Hepatocyte (in vitro differentiated cells): ENCODE measurements around the gene BCL7B. TPM values are rescaled to one million over a fixed set of nuclear protein-coding genes. Genes with fewer than 3 reads are reported as not detected.
"Not testable (repeated sequence)": the region's sequence is repeated elsewhere in the genome, so short reads cannot be mapped to it uniquely, and the experiment has no call there.

Experiments
- DNase-seq: peaks from one replicate; pipeline ENCODE4 v3.0.0-alpha.2; 2016; ENCODE audit warnings: low spot score
- H2AFZ ChIP-seq: fragments of 200-600 bp; sonication (generic); 2 replicates; pipeline ENCODE4 v1.6.0; 2016; ENCODE audit warnings: antibody characterized with exemption, mild to moderate bottlenecking
- H3K27ac ChIP-seq: fragments of 200-600 bp; sonication (generic); 2 replicates; pipeline ENCODE4 v1.5.1; 2016; ENCODE audit warnings: mild to moderate bottlenecking
- H3K27me3 ChIP-seq: fragments of 200-600 bp; sonication (generic); 2 replicates; pipeline ENCODE4 v1.6.1; 2016
- H3K36me3 ChIP-seq: fragments of 200-600 bp; sonication (generic); replicated peaks from 2 replicates; pipeline ENCODE4 v1.5.1; 2016; ENCODE audit warnings: low read depth; ENCODE audit not compliant: insufficient read depth
- H3K4me1 ChIP-seq: fragments of 200-600 bp; sonication (generic); 2 replicates; pipeline ENCODE4 v1.5.1; 2016; ENCODE audit warnings: mild to moderate bottlenecking, moderate library complexity; ENCODE audit not compliant: insufficient read depth
- H3K4me2 ChIP-seq: fragments of 200-600 bp; sonication (generic); 2 replicates; pipeline ENCODE4 v1.6.0; 2016
- H3K4me3 ChIP-seq: fragments of 200-600 bp; sonication (generic); 2 replicates; pipeline ENCODE4 v1.5.1; 2016; ENCODE audit warnings: mild to moderate bottlenecking
- H3K79me2 ChIP-seq: fragments of 200-600 bp; sonication (generic); 2 replicates; pipeline ENCODE4 v1.6.0; 2017; ENCODE audit warnings: mild to moderate bottlenecking
- H3K9me2 ChIP-seq: fragments of 200-600 bp; sonication (generic); replicated peaks from 2 replicates; pipeline ENCODE4 v1.6.0; 2017; ENCODE audit warnings: mild to moderate bottlenecking; ENCODE audit not compliant: insufficient read depth
- H3K9me3 ChIP-seq: fragments of 200-600 bp; sonication (generic); 2 replicates; pipeline ENCODE4 v1.5.1; 2016; ENCODE audit warnings: low read depth, mild to moderate bottlenecking
- H4K20me1 ChIP-seq: fragments of 200-600 bp; sonication (generic); 2 replicates; pipeline ENCODE4 v1.6.0; 2016; ENCODE audit warnings: mild to moderate bottlenecking; ENCODE audit not compliant: insufficient read depth, poor library complexity, severe bottlenecking
- CTCF ChIP-seq: fragments of 200-600 bp; sonication (generic); IDR thresholded peaks from 2 replicates; pipeline ENCODE4 v1.5.1; 2016; ENCODE audit warnings: antibody characterized with exemption, mild to moderate bottlenecking; ENCODE audit not compliant: poor library complexity
- EZH2 ChIP-seq: fragments of 200-600 bp; sonication (generic); IDR thresholded peaks from 2 replicates; pipeline ENCODE4 v1.6.1; 2016; ENCODE audit warnings: antibody characterized with exemption, mild to moderate bottlenecking, borderline replicate concordance
- EZH2phosphoT487 ChIP-seq: fragments of 200-600 bp; sonication (generic); IDR thresholded peaks from one replicate; pipeline ENCODE4 v1.6.1; 2018; ENCODE audit warnings: antibody characterized with exemption, mild to moderate bottlenecking, low read depth, moderate library complexity; ENCODE audit not compliant: unreplicated experiment, severe bottlenecking
- WGBS: methylation state at CpG from one replicate; pipeline ENCODE4 v1.1.6; 2016; ENCODE audit warnings: low lambda C conversion rate; ENCODE audit errors: missing lambda C conversion rate; 5-methylcytosine and 5-hydroxymethylcytosine counted together
- polyA plus RNA-seq: library from polyadenylated mRNA; unstranded; fragments of >200 nt; fragmentation: Nextera tagmentation; extraction: Ambion mirVana; gene quantifications from 2 replicates; pipeline ENCODE4 v1.2.1, GENCODE V29; 2016
- total RNA-seq: library from RNA; depleted of rRNA; stranded (reverse); fragments of >200 nt; gene quantifications from 2 replicates; pipeline ENCODE4 v1.2.3, GENCODE V29; 2014

Gene BCL7B
- total and polyA plus RNA-seq, 2 experiments from 2014 or later, result 44.7 to 54.0 TPM

GRCh38 chr7:73544678-73545077 lies 12.8 kb downstream of the BCL7B start:
- H3K4me1 ChIP-seq, result no peaks in the 10 kb centered on the region
- H3K27ac ChIP-seq, result no peak overlapping the region
- no peak for DNase-seq
- H3K36me3 ChIP-seq, result peaks cover under 1% of the 10 kb centered on the region
- H2AFZ ChIP-seq, result no peak overlapping the region
- no peaks in the 10 kb centered on the region for H3K9me3 ChIP-seq
- WGBS, result 97% methylated on average over 2 of the region's 2 CpGs
- no peak overlapping the region for H3K4me3 ChIP-seq
- no peaks in the 10 kb centered on the region for H3K9me2 ChIP-seq
- H3K79me2 ChIP-seq, result peaks cover 65% of the 10 kb centered on the region
- no peak overlapping the region for H3K4me2 ChIP-seq
- TF ChIP-seq EZH2phosphoT487, result no peak
- no peak for TF ChIP-seq CTCF
- TF ChIP-seq EZH2, result no peak
- H4K20me1 ChIP-seq, result peaks cover 23% of the 10 kb centered on the region
- no peaks in the 10 kb centered on the region for H3K27me3 ChIP-seq

- 99% methylated on average over 10 of the region's 10 CpGs for WGBS
- H3K4me3 ChIP-seq, result no peak overlapping the region
- H3K27me3 ChIP-seq, result no peaks in the 10 kb centered on the region
- no peak overlapping the region for H3K4me2 ChIP-seq
- peaks cover 13% of the 10 kb centered on the region for H4K20me1 ChIP-seq
- TF ChIP-seq EZH2phosphoT487 (no peak), CTCF (no peak), EZH2 (no peak)
- no peak for DNase-seq
- no peaks in the 10 kb centered on the region for H3K9me3 ChIP-seq
- H3K36me3 ChIP-seq, result peaks cover 4% of the 10 kb centered on the region
- no peaks in the 10 kb centered on the region for H3K4me1 ChIP-seq
- H2AFZ ChIP-seq, result no peak overlapping the region
- no peaks in the 10 kb centered on the region for H3K9me2 ChIP-seq
- H3K79me2 ChIP-seq, result peaks cover 36% of the 10 kb centered on the region
- H3K27ac ChIP-seq, result no peak overlapping the region
Observed at GRCh38 chr7:73541722-73542121, 15.8 kb downstream of the BCL7B start.

- TF ChIP-seq EZH2 (no peak), CTCF (no peak), EZH2phosphoT487 (no peak)
- no peak overlapping the region for H2AFZ ChIP-seq
- no peaks in the 10 kb centered on the region for H3K9me2 ChIP-seq
- no peaks in the 10 kb centered on the region for H3K27me3 ChIP-seq
- no peaks in the 10 kb centered on the region for H3K9me3 ChIP-seq
- H3K4me2 ChIP-seq, result no peak overlapping the region
- H3K4me3 ChIP-seq, result no peak overlapping the region
- DNase-seq, result no peak
- peaks cover 6% of the 10 kb centered on the region for H4K20me1 ChIP-seq
- peaks cover 4% of the 10 kb centered on the region for H3K36me3 ChIP-seq
- WGBS, result 90% methylated on average over 13 of the region's 13 CpGs
- peaks cover 21% of the 10 kb centered on the region for H3K79me2 ChIP-seq
- no peak overlapping the region for H3K27ac ChIP-seq
- H3K4me1 ChIP-seq, result no peaks in the 10 kb centered on the region
Observed at GRCh38 chr7:73539709-73540108, 17.8 kb downstream of the BCL7B start.

GRCh38 chr7:73538510-73538909 lies 19.0 kb downstream of the BCL7B start:
- not testable (repeated sequence) for H3K27ac ChIP-seq, H3K4me1 ChIP-seq, H3K4me2 ChIP-seq, H3K36me3 ChIP-seq, DNase-seq, H3K9me2 ChIP-seq, H3K4me3 ChIP-seq, H3K9me3 ChIP-seq, H4K20me1 ChIP-seq, H2AFZ ChIP-seq, H3K27me3 ChIP-seq
- WGBS, result 98% methylated on average over 2 of the region's 2 CpGs
- peaks cover 11% of the 10 kb centered on the region for H3K79me2 ChIP-seq
